Smooth muscle cell of the umbilical artery (primary cell): ENCODE results near the gene CLRN1. TPM values are rescaled to one million over a fixed set of nuclear protein-coding genes. Genes with fewer than 3 reads are reported as not detected.

ENCODE experiments used
- total RNA-seq: library from RNA; depleted of rRNA; stranded (reverse); fragments of >200 nt; gene quantifications from 2 replicates; pipeline ENCODE4 v1.2.3, GENCODE V29; 2014

The CLRN1 gene
- not detected in 2 replicates for total RNA-seq

GRCh38 chr3:150972366-150973071 lies at the start of gene CLRN1:
CLRN1 (minus strand) TSS chr3:150972727; CDS start chr3:150972708, 19 bp downstream.

GRCh38 chr3:150905339-150905738 lies 67.2 kb downstream of the CLRN1 start, which contains the start of gene MINDY4B:
MINDY4B (minus strand) TSS chr3:150905439; CDS start chr3:150905439, 0 bp downstream.

Other genes starting within 250 kb of the CLRN1 start
- 31.2 and 40.9 TPM in 2 replicates for gene SIAH2, start 209.6 kb downstream of the CLRN1 start, total RNA-seq
- gene MINDY4B, start 67.3 kb downstream of the CLRN1 start, total RNA-seq, result not detected in 2 replicates
- gene MED12L, start 112.9 kb upstream of the CLRN1 start, total RNA-seq, result 0.42 and 0.89 TPM in 2 replicates
- gene GPR171, start 230.5 kb upstream of the CLRN1 start, total RNA-seq, result not detected in 2 replicates